ENCODE data around the gene NPSR1. TPM values are rescaled to one million over a fixed set of nuclear protein-coding genes. Genes with fewer than 3 reads are reported as not detected.

Gene NPSR1, protein sequence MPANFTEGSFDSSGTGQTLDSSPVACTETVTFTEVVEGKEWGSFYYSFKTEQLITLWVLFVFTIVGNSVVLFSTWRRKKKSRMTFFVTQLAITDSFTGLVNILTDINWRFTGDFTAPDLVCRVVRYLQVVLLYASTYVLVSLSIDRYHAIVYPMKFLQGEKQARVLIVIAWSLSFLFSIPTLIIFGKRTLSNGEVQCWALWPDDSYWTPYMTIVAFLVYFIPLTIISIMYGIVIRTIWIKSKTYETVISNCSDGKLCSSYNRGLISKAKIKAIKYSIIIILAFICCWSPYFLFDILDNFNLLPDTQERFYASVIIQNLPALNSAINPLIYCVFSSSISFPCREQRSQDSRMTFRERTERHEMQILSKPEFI
- total RNA-seq: not detected in 2 replicates

DNA sequence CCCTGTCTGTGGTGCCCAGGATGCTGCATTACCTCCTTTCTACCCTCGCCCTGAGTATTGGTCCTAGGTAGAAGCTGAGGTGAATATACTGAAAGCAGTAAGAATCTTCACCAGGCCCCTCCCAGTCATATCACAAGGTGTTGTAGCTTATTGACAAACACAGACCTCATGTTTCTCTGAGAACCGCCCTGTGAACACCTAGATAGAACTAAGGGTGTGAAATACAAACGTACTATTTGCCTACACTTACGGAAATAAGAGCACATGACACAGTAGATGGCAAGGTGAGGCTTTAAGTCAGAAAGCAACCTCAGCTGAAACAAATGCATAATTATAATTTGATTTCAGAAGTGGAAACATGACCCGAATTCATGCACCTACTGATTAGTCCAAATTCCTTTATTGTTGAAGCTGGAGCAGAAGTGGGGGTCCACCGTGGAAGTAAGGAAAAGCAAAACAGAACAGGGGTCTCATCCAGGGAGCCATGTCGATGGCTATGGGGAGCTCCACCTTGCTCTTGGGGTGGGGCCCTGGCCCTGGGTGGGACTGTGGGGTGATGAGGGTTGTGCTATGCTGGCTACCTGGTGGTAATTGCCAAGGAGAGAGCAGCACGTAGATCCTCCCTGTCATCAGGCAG, at the start of gene NPSR1:
Gene NPSR1, plus strand, starts transcription at position 587 of the 637 bp plus-strand sequence. CDS start 195 bp downstream, outside the sequence.

All from mesangial cell (primary cell).